ENCODE results near the gene IQSEC3. TPM values are rescaled to one million over a fixed set of nuclear protein-coding genes. Genes with fewer than 3 reads are reported as not detected.

The IQSEC3 gene
- total and polyA plus RNA-seq, 2 experiments from 2014 or later: 0.70 to 2.7 TPM

GRCh38 chr12:188910-189621, 122.5 kb downstream of the IQSEC3 start:
- Histone ChIP-seq H3K9me3 (ENCODE audit: low read depth) (no peaks in the 10 kb centered on the region), H3K27me3 (no peaks in the 10 kb centered on the region), H3K36me3 (replicated peaks; ENCODE audit: insufficient read depth, low read depth) (no peaks in the 10 kb centered on the region), H3K4me1 (ENCODE audit: insufficient read depth) (no peaks in the 10 kb centered on the region), H3K4me2 (peak overlapping the region; percentile 96), H2AFZ (peak overlapping the region; percentile 80), H3K79me2 (no peaks in the 10 kb centered on the region), H3K9me2 (replicated peaks; ENCODE audit: insufficient read depth) (no peaks in the 10 kb centered on the region), H3K27ac (no peak overlapping the region), H4K20me1 (ENCODE audit: insufficient read depth, poor library complexity, severe bottlenecking) (no peaks in the 10 kb centered on the region), H3K4me3 (peak overlapping the region; percentile 42)
- DNase-seq (ENCODE audit: low spot score): peak; percentile 91
- 8% methylated on average over 52 of the region's 52 CpGs for WGBS (ENCODE audit: low lambda C conversion rate, missing lambda C conversion rate)
- no peak for TF ChIP-seq EZH2 (IDR thresholded peaks at IDR 0.05; ENCODE audit: borderline replicate concordance)
- peak; percentile 76 for TF ChIP-seq CTCF (IDR thresholded peaks at IDR 0.05; ENCODE audit: poor library complexity)

GRCh38 chr12:189622-189962, 123.0 kb downstream of the IQSEC3 start:
- H3K27me3 ChIP-seq: no peaks in the 10 kb centered on the region
- H4K20me1 ChIP-seq (ENCODE audit: insufficient read depth, poor library complexity, severe bottlenecking): no peaks in the 10 kb centered on the region
- H3K4me1 ChIP-seq (ENCODE audit: insufficient read depth): no peaks in the 10 kb centered on the region
- no peaks in the 10 kb centered on the region for H3K9me2 ChIP-seq (replicated peaks; ENCODE audit: insufficient read depth)
- H3K4me3 ChIP-seq: no peak overlapping the region
- no peaks in the 10 kb centered on the region for H3K36me3 ChIP-seq (replicated peaks; ENCODE audit: insufficient read depth, low read depth)
- WGBS (ENCODE audit: low lambda C conversion rate, missing lambda C conversion rate): 76% methylated on average over 6 of the region's 6 CpGs
- no peak overlapping the region for H3K27ac ChIP-seq
- no peaks in the 10 kb centered on the region for H3K9me3 ChIP-seq (ENCODE audit: low read depth)
- DNase-seq (ENCODE audit: low spot score): no peak
- no peaks in the 10 kb centered on the region for H3K79me2 ChIP-seq
- H3K4me2 ChIP-seq: peak overlapping the region; percentile 96
- H2AFZ ChIP-seq: no peak overlapping the region
- TF ChIP-seq EZH2phosphoT487 (IDR thresholded peaks at IDR 0.05; ENCODE audit: low read depth, severe bottlenecking, unreplicated experiment): no peak
- TF ChIP-seq CTCF (IDR thresholded peaks at IDR 0.05; ENCODE audit: poor library complexity): no peak
- no peak for TF ChIP-seq EZH2 (IDR thresholded peaks at IDR 0.05; ENCODE audit: borderline replicate concordance)

- Histone ChIP-seq H3K4me2 (no peak overlapping the region), H3K9me3 (ENCODE audit: low read depth) (no peaks in the 10 kb centered on the region), H3K79me2 (no peaks in the 10 kb centered on the region), H3K27me3 (no peaks in the 10 kb centered on the region), H3K27ac (no peak overlapping the region), H3K4me3 (no peak overlapping the region), H2AFZ (no peak overlapping the region), H3K36me3 (replicated peaks; ENCODE audit: insufficient read depth, low read depth) (no peaks in the 10 kb centered on the region), H3K9me2 (replicated peaks; ENCODE audit: insufficient read depth) (no peaks in the 10 kb centered on the region), H3K4me1 (ENCODE audit: insufficient read depth) (no peaks in the 10 kb centered on the region), H4K20me1 (ENCODE audit: insufficient read depth, poor library complexity, severe bottlenecking) (no peaks in the 10 kb centered on the region)
- DNase-seq (ENCODE audit: low spot score): no peak
- no peak for TF ChIP-seq CTCF (IDR thresholded peaks at IDR 0.05; ENCODE audit: poor library complexity)
- no peak for TF ChIP-seq EZH2phosphoT487 (IDR thresholded peaks at IDR 0.05; ENCODE audit: low read depth, severe bottlenecking, unreplicated experiment)
- TF ChIP-seq EZH2 (IDR thresholded peaks at IDR 0.05; ENCODE audit: borderline replicate concordance): no peak
- WGBS (ENCODE audit: low lambda C conversion rate, missing lambda C conversion rate): 95% methylated on average over 8 of the region's 8 CpGs
Measured at GRCh38 chr12:190881-191280, 124.3 kb downstream of the IQSEC3 start.
